K562 (cell line): ENCODE measurements around the gene USP44.

Experiments
- GTF2F1 ChIP-seq: IDR thresholded peaks from 2 replicates; pipeline ENCODE4 v1.6.1; 2011; ENCODE audit warnings: low read depth, low read length, improper control_type of control experiment
- HCFC1 ChIP-seq: IDR thresholded peaks from 2 replicates; pipeline ENCODE4 v1.6.1; 2012; ENCODE audit warnings: low read depth, low read length, improper control_type of control experiment
- HDGF ChIP-seq: fragments of 450-650 bp; IDR thresholded peaks from 2 replicates; pipeline ENCODE4 v1.6.1; 2016
- HMGN3 ChIP-seq: IDR thresholded peaks from 2 replicates; pipeline ENCODE4 v1.6.1; 2011; ENCODE audit warnings: borderline replicate concordance, low read depth, mild to moderate bottlenecking, mixed read lengths, low read length; ENCODE audit not compliant: insufficient read length; ENCODE audit errors: extremely low read depth
- MAFK ChIP-seq: IDR thresholded peaks from 2 replicates; pipeline ENCODE4 v1.6.1; 2011; ENCODE audit warnings: low read length, improper control_type of control experiment
- SRF ChIP-seq, 2 experiments: fragments of 250-450, 450-650 bp in 1 of 2; sonication (Bioruptor Pico) in 1 of 2; sonication (generic) in 1 of 2; formaldehyde crosslinking; IDR thresholded peaks; 2 replicates each; pipeline versions ENCODE4 v1.5.0 to v1.5.1; 2020 to 2022; ENCODE audit warnings: mild to moderate bottlenecking in 1 of 2, missing genetic modification reagents in 1 of 2
- ZNF12 ChIP-seq: sonication (generic); formaldehyde crosslinking; IDR thresholded peaks from 2 replicates; pipeline ENCODE4 v1.4.0; 2020; ENCODE audit warnings: mild to moderate bottlenecking, missing genetic modification reagents
- ZNF143 ChIP-seq: sonication (generic); formaldehyde crosslinking; IDR thresholded peaks from 2 replicates; pipeline ENCODE4 v1.9.0; 2022; ENCODE audit warnings: mild to moderate bottlenecking, missing genetic modification reagents
- TF ChIP-seq, protein P1 (sequence below): sonication (generic); formaldehyde crosslinking; IDR thresholded peaks from 2 replicates; pipeline ENCODE4 v1.8.1; 2022; ENCODE audit warnings: missing genetic modification reagents

DNA sequence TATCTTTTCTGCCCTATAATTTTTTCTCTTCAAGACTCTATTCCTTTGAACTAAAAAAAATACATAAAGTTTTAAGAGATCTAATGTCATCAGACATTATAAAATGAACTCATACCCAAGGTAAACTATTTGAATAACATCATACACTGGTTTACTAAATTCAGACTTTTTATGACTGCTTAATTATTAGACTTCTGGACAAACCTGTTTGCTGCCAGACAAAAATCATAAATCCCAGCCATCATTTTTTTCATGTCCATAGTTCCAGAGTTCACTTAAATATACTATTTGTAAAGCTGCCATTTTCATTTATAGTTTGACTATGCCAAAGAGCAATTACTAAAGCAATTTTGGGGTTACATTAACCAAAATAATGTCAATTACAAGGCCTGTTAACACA lies 34.0 kb downstream of the USP44 start:
- TF ChIP-seq ZNF143 (CRISPR knock-in tag) (no peak), HDGF (no peak), ZNF12 (CRISPR knock-in tag) (no peak), SRF (CRISPR knock-in tag; IDR thresholded peaks at IDR 0.05) (no peak), HCFC1 (no peak), HMGN3 (no peak), GTF2F1 (no peak), MAFK (no peak)
- TF ChIP-seq, protein P1, sequence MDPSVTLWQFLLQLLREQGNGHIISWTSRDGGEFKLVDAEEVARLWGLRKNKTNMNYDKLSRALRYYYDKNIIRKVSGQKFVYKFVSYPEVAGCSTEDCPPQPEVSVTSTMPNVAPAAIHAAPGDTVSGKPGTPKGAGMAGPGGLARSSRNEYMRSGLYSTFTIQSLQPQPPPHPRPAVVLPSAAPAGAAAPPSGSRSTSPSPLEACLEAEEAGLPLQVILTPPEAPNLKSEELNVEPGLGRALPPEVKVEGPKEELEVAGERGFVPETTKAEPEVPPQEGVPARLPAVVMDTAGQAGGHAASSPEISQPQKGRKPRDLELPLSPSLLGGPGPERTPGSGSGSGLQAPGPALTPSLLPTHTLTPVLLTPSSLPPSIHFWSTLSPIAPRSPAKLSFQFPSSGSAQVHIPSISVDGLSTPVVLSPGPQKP (CRISPR knock-in tag) = no peak
